ENCODE data around the gene RPIA. TPM values are rescaled to one million over a fixed set of nuclear protein-coding genes. Genes with fewer than 3 reads are reported as not detected.

Gene RPIA
- total and polyA plus RNA-seq, 9 of the 15 experiments (the other 6 are each of a cell fraction or from before 2014, with no cell fraction given), result 7.8 to 41.2 (median 25.8) TPM

- TF ChIP-seq POLR3A (IDR thresholded peaks at IDR 0.05; ENCODE audit: borderline replicate concordance, extremely low read depth, insufficient read depth, insufficient read length) (no peak), CXXC5 (CRISPR knock-in tag; IDR thresholded peaks at IDR 0.05) (no peak), SMAD1 (IDR thresholded peaks at IDR 0.05; ENCODE audit: low read depth, low read length, partially characterized antibody) (no peak), ZBTB26 (CRISPR knock-in tag; IDR thresholded peaks at IDR 0.05) (no peak), KLF13 (tag; IDR thresholded peaks at IDR 0.05; ENCODE audit: borderline replicate concordance, low read depth) (no peak), RBM25 (IDR thresholded peaks at IDR 0.05; ENCODE audit: low read depth, low read length, severe bottlenecking) (no peak), NR1H2 (CRISPR knock-in tag; IDR thresholded peaks at IDR 0.05) (no peak), ZNF609 (CRISPR knock-in tag; IDR thresholded peaks at IDR 0.05; ENCODE audit: borderline replicate concordance) (no peak), C11orf30 (IDR thresholded peaks at IDR 0.05; ENCODE audit: low read depth) (no peak), NCOA2 (IDR thresholded peaks at IDR 0.05; ENCODE audit: partially characterized antibody in 2 of 2) (no peak), ZKSCAN8 (CRISPR knock-in tag; IDR thresholded peaks at IDR 0.05) (peak; percentile 18; the same call in 1 of the 2 replicates), ZBTB43 (CRISPR knock-in tag; IDR thresholded peaks at IDR 0.05) (no peak), ZNF551 (CRISPR knock-in tag; IDR thresholded peaks at IDR 0.05) (no peak), NCOA1 (IDR thresholded peaks at IDR 0.05; ENCODE audit: low read depth) (no peak), TRIM25 (IDR thresholded peaks at IDR 0.05; ENCODE audit: borderline replicate concordance) (no peak), HSF4 (CRISPR knock-in tag; IDR thresholded peaks at IDR 0.05; ENCODE audit: borderline replicate concordance) (no peak), WHSC1 (IDR thresholded peaks at IDR 0.05; ENCODE audit: low read length) (no peak)
Measured at GRCh38 chr2:88659538-88659915, 31.9 kb upstream of the RPIA start (continued).
